Measurements from ENCODE around the gene NGLY1.

The NGLY1 gene

GRCh38 chr3:25782938-25783660 lies at the start of gene NGLY1:
Gene NGLY1 (minus strand): TSS chr3:25783443. CDS start chr3:25783390, 53 bp downstream.
- H3K9me3 Mint-ChIP-seq, result no peaks in the 10 kb centered on the region
- H3K36me3 Mint-ChIP-seq, result peaks cover 4 to 6% of the 10 kb centered on the region in 2 donors
- H3K4me3 Mint-ChIP-seq, result peak within 1 kb of the TSS; percentile 86
- DNase-seq (peak; percentile 81), ATAC-seq (replicated peaks) (peak; percentile 80 to 82)
- peak within 1 kb of the TSS; percentile 97 for H3K27ac Mint-ChIP-seq
- H3K27me3 Mint-ChIP-seq, result no peaks in the 10 kb centered on the region
- H3K4me1 Mint-ChIP-seq, result peaks cover 9 to 37% of the 10 kb centered on the region in 2 donors

DNA sequence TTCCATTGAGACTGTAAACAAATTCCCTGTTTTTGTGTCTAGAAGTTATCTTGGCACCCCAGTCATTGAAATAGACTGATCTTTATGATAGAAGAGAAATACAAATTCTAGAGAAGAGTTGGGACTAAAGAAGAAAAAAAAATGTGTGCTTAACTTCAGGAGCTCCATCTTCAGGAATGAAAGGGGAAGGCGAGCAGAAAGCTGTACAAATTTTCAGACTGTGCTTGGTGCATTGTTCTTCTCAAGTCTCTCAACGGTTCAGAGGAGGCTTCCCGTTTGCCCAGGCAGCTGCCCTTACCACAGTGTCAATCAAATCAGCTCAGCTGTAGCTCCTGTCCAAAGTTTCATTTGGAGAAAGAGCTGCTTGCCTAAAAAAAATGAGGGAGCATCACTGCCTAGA lies 48.3 kb upstream of the NGLY1 start:
- Mint-ChIP-seq H3K4me1 (peaks cover 6 to 11% of the 10 kb centered on the region in 2 donors), H3K4me3 (no peak overlapping the region), H3K9me3 (peaks cover 5% of the 10 kb centered on the region in 2 donors), H3K36me3 (no peaks in the 10 kb centered on the region), H3K27ac (no peak overlapping the region), H3K27me3 (no peaks in the 10 kb centered on the region)
- no peak for ATAC-seq (replicated peaks)
- DNase-seq, result no peak

GRCh38 chr3:25830373-25831280 lies 47.4 kb upstream of the NGLY1 start:
- no peaks in the 10 kb centered on the region for H3K27me3 Mint-ChIP-seq
- H3K27ac Mint-ChIP-seq, result no peak overlapping the region
- H3K36me3 Mint-ChIP-seq, result no peaks in the 10 kb centered on the region
- peaks cover 5% of the 10 kb centered on the region in 2 donors for H3K9me3 Mint-ChIP-seq
- peaks cover 6 to 11% of the 10 kb centered on the region in 2 donors for H3K4me1 Mint-ChIP-seq
- H3K4me3 Mint-ChIP-seq, result no peak overlapping the region
- ATAC-seq (replicated peaks) (peak; percentile 51), DNase-seq (no peak)

DNA sequence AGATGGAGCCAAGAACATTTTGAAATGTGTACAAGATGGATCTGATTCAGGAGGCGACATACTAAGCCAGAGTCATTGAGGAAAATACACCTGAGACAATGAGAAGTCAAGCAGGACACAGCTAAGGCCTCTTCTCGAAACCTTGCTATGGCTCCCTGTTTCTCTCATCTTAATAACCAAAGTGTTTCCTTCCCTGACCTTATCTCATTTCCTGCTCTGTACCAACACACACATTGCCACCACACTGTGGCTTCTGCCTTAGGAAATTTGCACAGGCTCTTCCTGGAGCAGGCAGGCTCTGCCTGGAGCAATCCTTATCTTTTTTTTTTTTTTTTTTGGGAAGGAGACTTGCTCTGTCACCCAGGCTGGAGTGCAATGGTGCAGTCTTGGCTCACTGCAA lies 43.3 kb upstream of the NGLY1 start:
- peaks cover 5% of the 10 kb centered on the region in 2 donors for H3K9me3 Mint-ChIP-seq
- H3K4me1 Mint-ChIP-seq, result peaks cover 2 to 5% of the 10 kb centered on the region in 2 donors
- H3K4me3 Mint-ChIP-seq, result no peak overlapping the region
- no peak overlapping the region for H3K27ac Mint-ChIP-seq
- H3K36me3 Mint-ChIP-seq, result no peaks in the 10 kb centered on the region
- DNase-seq (no peak), ATAC-seq (replicated peaks) (no peak)
- H3K27me3 Mint-ChIP-seq, result peaks cover 0 to 6% of the 10 kb centered on the region in 2 donors

- no peaks in the 10 kb centered on the region for H3K36me3 Mint-ChIP-seq
- no peak for ATAC-seq (replicated peaks)
Observed at GRCh38 chr3:25823314-25823713, 40.1 kb upstream of the NGLY1 start.

GRCh38 chr3:25821746-25822573 lies 38.7 kb upstream of the NGLY1 start:
- Mint-ChIP-seq H3K4me3 (no peak overlapping the region), H3K4me1 (no peaks in the 10 kb centered on the region), H3K36me3 (no peaks in the 10 kb centered on the region), H3K9me3 (no peaks in the 10 kb centered on the region), H3K27me3 (peaks cover 0 to 6% of the 10 kb centered on the region in 2 donors), H3K27ac (no peak overlapping the region)
- DNase-seq, result no peak
- ATAC-seq (replicated peaks), result no peak

More at GRCh38 chr3:25823314-25823713, 40.1 kb upstream of the NGLY1 start:
- Mint-ChIP-seq H3K9me3 (no peaks in the 10 kb centered on the region), H3K4me1 (no peaks in the 10 kb centered on the region), H3K4me3 (no peak overlapping the region), H3K27me3 (peaks cover 0 to 6% of the 10 kb centered on the region in 2 donors), H3K27ac (no peak overlapping the region)
- no peak for DNase-seq

- ATAC-seq (replicated peaks) (no peak), DNase-seq (no peak)
- H3K4me3 Mint-ChIP-seq, result no peak overlapping the region
- no peaks in the 10 kb centered on the region for H3K4me1 Mint-ChIP-seq
- H3K9me3 Mint-ChIP-seq, result no peaks in the 10 kb centered on the region
- no peaks in the 10 kb centered on the region for H3K36me3 Mint-ChIP-seq
- no peak overlapping the region for H3K27ac Mint-ChIP-seq
- peaks cover 0 to 6% of the 10 kb centered on the region in 2 donors for H3K27me3 Mint-ChIP-seq
Observed at GRCh38 chr3:25820816-25821486, 37.7 kb upstream of the NGLY1 start.

DNA sequence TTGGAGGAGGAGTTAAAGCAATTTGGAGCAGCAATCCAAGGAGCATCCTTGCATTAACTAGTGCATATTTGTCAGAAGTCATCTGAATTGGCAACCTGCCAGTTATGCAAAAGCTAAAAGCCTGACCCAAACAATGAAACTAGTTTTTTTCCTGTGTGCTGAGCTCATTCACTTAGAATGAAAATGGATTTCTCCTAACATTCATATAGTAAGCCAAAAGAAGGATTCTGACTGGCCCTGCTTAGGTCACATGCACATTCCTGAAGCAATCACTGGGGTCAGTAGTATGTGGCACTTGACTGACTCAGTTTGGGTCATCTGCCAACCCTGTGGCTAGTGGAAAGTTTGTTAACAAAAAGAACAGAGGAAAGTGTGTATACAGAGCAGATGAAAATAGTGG lies 37.1 kb upstream of the NGLY1 start:
- H3K4me3 Mint-ChIP-seq, result no peak overlapping the region
- no peaks in the 10 kb centered on the region for H3K9me3 Mint-ChIP-seq
- H3K36me3 Mint-ChIP-seq, result no peaks in the 10 kb centered on the region
- ATAC-seq (replicated peaks) (no peak), DNase-seq (no peak)
- peaks cover 0 to 6% of the 10 kb centered on the region in 2 donors for H3K27me3 Mint-ChIP-seq
- H3K27ac Mint-ChIP-seq, result no peak overlapping the region
- no peaks in the 10 kb centered on the region for H3K4me1 Mint-ChIP-seq

GRCh38 chr3:25818335-25818734 lies 35.1 kb upstream of the NGLY1 start:
- no peak overlapping the region for H3K27ac Mint-ChIP-seq
- H3K9me3 Mint-ChIP-seq, result no peaks in the 10 kb centered on the region
- H3K27me3 Mint-ChIP-seq, result peaks cover 0 to 6% of the 10 kb centered on the region in 2 donors
- ATAC-seq (replicated peaks), result no peak
- no peaks in the 10 kb centered on the region for H3K36me3 Mint-ChIP-seq
- no peak overlapping the region for H3K4me3 Mint-ChIP-seq
- DNase-seq, result no peak
- H3K4me1 Mint-ChIP-seq, result no peaks in the 10 kb centered on the region

DNA sequence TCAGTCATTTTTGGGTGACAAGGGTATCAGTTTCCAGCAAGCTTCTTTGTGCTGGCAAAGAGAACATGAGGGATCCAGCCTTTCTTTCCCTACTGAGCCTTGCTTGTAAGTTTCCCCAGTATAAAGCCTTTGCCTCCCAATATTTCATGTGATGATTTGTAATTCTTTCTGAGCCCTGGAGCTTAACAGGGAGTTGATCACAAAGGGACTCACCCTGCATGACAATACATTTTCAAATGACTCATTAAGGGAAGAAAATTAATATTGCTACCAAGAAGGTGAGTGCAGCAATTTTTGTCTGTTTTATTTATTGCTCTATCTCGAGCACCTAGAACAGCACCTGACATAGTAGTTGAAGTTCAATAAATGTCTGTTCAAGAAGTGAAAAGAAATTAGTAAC lies 34.4 kb upstream of the NGLY1 start:
- DNase-seq (no peak), ATAC-seq (replicated peaks) (no peak)
- H3K9me3 Mint-ChIP-seq, result no peaks in the 10 kb centered on the region
- no peaks in the 10 kb centered on the region for H3K36me3 Mint-ChIP-seq
- no peak overlapping the region for H3K4me3 Mint-ChIP-seq
- H3K27me3 Mint-ChIP-seq, result no peaks in the 10 kb centered on the region
- no peaks in the 10 kb centered on the region for H3K4me1 Mint-ChIP-seq
- no peak overlapping the region for H3K27ac Mint-ChIP-seq

- H3K27me3 Mint-ChIP-seq, result no peaks in the 10 kb centered on the region
- no peak overlapping the region for H3K27ac Mint-ChIP-seq
- no peak for DNase-seq
- no peak overlapping the region for H3K4me3 Mint-ChIP-seq
- no peak for ATAC-seq (replicated peaks)
- H3K36me3 Mint-ChIP-seq, result no peaks in the 10 kb centered on the region
- H3K4me1 Mint-ChIP-seq, result no peaks in the 10 kb centered on the region
- H3K9me3 Mint-ChIP-seq, result no peaks in the 10 kb centered on the region
Observed at GRCh38 chr3:25817107-25817506, 33.9 kb upstream of the NGLY1 start.

GRCh38 chr3:25812644-25813043 lies 29.4 kb upstream of the NGLY1 start:
- Mint-ChIP-seq H3K36me3 (no peaks in the 10 kb centered on the region), H3K4me1 (no peaks in the 10 kb centered on the region)
- ATAC-seq (replicated peaks), result no peak

GRCh38 chr3:25804676-25805075 lies 21.4 kb upstream of the NGLY1 start:
- H3K4me3 Mint-ChIP-seq, result no peak overlapping the region
- no peaks in the 10 kb centered on the region for H3K4me1 Mint-ChIP-seq
- H3K36me3 Mint-ChIP-seq, result no peaks in the 10 kb centered on the region
- ATAC-seq (replicated peaks), result no peak
- H3K27me3 Mint-ChIP-seq, result no peaks in the 10 kb centered on the region
- no peak for DNase-seq
- no peak overlapping the region for H3K27ac Mint-ChIP-seq
- H3K9me3 Mint-ChIP-seq, result no peaks in the 10 kb centered on the region

More at GRCh38 chr3:25812644-25813043, 29.4 kb upstream of the NGLY1 start:
- no peaks in the 10 kb centered on the region for H3K27me3 Mint-ChIP-seq
- H3K9me3 Mint-ChIP-seq, result no peaks in the 10 kb centered on the region
- no peak overlapping the region for H3K27ac Mint-ChIP-seq
- DNase-seq, result no peak
- H3K4me3 Mint-ChIP-seq, result no peak overlapping the region

DNA sequence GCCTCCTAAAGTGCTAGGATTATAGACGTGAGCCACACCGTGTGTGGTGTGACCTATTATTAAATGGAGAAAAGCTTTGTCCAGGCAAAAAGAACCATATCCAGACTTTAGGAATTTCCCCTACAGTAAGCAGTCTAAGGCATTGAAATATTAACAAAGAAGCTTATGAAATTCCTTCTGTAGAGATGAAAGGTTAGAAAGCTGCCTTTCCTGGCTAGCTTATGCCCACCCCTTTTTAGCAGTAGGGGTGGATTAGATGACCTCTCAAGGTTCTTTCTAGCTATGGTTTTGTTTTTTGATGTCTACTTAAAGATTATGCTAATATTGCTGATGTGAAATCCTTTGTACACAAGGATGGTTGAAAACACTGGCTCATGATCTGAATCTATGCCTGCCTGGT lies 20.6 kb upstream of the NGLY1 start:
- Mint-ChIP-seq H3K27ac (no peak overlapping the region), H3K36me3 (no peaks in the 10 kb centered on the region), H3K4me1 (no peaks in the 10 kb centered on the region), H3K9me3 (no peaks in the 10 kb centered on the region), H3K27me3 (no peaks in the 10 kb centered on the region), H3K4me3 (no peak overlapping the region)
- DNase-seq (no peak), ATAC-seq (replicated peaks) (no peak)
